DLD1 (cell line): ENCODE measurements around the gene ATP2C1.

Experiments used
- in situ Hi-C: cut with HindIII; loops from 2 replicates; pipeline ENCODE4 v1.10.0; 2017; ENCODE audit warnings: low sequenced_read_pairs

Gene ATP2C1

DNA sequence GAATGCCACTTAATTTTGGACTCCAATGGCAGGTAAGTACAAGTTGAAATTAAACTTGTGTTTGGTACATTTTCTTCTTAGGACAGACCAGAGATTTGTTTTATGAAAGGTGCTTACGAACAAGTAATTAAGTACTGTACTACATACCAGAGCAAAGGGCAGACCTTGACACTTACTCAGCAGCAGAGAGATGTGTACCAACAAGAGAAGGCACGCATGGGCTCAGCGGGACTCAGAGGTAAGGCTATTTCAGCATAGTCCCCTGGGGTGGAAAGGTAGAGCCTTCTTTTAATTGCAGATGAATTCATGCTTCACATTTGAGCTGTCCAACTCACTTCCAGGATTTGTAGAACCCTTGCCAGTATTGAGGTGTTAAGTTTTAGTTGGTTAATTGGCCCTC lies 81.4 kb downstream of the ATP2C1 start:
- in situ Hi-C loops, result no loop called here

GRCh38 chr3:130976706-130977105 lies 82.8 kb downstream of the ATP2C1 start:
- in situ Hi-C loops, result no loop called here

- in situ Hi-C loops, result no loop called here
These were observed 85.2 kb downstream of the ATP2C1 start for GRCh38 chr3:130979117-130979516.

GRCh38 chr3:130981469-130981868 lies 87.6 kb downstream of the ATP2C1 start:
- in situ Hi-C loops, result no loop called here

DNA sequence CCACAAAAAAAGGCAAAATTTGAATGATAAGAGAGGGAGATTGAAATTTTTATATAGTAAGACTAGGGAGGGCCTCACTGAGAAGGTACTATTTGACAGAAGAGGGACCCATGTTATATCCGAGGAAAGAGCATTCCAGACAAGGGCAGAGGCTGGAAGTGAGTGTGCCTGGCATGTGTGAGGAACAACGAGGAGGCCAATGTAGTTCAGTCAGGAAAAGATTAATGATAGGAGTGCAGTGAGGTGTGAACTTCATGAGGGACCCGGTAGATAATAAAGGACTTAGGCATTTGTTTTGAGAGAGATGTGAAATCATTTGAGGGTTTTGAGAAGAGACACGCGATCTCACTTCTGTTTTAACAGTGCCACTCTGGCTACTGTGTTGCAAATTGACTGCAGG lies 96.4 kb downstream of the ATP2C1 start:
- in situ Hi-C loops, result no loop called here

DNA sequence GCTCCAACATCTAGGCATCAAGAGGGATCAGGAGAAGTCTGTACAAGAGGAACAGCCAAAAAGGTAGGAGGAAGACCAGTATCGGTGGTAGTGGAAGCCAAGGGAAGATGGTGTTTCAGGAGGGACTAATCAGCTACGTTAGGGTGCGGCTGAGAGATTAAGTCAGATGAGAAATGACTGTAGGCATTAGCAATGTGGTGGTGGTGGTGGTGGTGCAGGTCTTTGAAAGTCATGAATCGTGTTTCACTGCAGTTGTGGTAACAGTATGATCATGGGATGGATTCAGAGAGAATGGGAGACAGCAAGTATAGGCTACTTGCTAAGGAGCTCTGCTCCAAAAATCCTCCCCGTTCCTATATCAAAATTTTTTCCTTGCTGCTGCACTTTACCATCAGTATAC lies 97.2 kb downstream of the ATP2C1 start:
- in situ Hi-C loops, result no loop called here

DNA sequence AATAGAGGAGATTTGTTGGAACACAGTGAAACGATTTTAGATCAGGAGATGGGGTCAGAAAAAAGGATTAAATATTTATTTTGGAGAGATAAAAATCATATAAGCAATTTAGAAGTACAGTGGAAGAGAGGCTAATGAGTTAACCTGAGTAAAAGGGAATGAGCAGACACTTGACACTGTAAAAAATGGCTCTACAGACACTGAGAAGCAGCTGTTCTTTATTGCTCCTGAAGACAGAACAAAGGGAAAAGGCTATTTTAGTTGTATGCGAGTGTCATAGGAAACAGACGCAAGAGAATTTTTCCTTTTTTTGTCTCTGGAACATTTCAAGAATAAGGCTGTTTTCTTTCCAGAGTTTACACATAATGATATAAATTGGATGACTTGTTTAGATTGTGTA lies 98.5 kb downstream of the ATP2C1 start:
- in situ Hi-C loops, result no loop called here

- in situ Hi-C loops, result no loop called here
These were observed 103.4 kb downstream of the ATP2C1 start for GRCh38 chr3:130997289-130997688.

DNA sequence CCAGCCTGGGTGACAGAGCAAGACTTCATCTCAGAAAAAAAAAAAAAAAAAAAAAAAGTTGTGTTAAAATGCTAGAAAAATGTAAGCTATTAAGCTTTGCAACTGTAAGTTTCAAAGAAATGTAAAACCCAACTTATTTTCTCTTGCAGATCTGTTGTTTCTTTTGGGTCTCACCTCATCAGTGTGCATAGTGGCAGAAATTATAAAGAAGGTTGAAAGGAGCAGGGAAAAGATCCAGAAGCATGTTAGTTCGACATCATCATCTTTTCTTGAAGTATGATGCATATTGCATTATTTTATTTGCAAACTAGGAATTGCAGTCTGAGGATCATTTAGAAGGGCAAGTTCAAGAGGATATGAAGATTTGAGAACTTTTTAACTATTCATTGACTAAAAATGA lies 107.2 kb downstream of the ATP2C1 start:
- in situ Hi-C loops, result no loop called here

DNA sequence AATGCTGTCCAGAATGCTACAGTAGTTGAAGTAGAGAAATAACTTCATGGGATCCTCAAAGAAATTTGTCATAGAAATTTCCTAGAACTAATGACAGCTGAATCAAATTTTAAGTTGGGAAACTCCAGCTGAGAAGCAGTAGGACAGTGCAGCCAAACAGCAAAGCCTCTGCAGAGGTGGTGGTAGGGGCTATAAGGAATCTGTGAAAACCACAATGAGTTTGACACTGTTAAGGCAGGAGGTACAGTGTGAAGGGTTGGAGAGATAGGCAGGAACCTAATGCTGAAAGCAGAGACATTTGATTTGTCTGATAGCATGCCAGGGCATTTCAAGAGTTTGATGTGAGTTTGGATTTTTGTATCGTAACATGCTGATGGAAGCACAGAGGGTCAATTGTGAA lies 110.7 kb downstream of the ATP2C1 start:
- in situ Hi-C loops, result no loop called here

- in situ Hi-C loops, result no loop called here
These were observed 113.4 kb downstream of the ATP2C1 start for GRCh38 chr3:131007256-131007655.

GRCh38 chr3:131007782-131008181 lies 113.9 kb downstream of the ATP2C1 start:
- in situ Hi-C loops, result no loop called here

GRCh38 chr3:131008326-131008725 lies 114.4 kb downstream of the ATP2C1 start:
- in situ Hi-C loops, result no loop called here

DNA sequence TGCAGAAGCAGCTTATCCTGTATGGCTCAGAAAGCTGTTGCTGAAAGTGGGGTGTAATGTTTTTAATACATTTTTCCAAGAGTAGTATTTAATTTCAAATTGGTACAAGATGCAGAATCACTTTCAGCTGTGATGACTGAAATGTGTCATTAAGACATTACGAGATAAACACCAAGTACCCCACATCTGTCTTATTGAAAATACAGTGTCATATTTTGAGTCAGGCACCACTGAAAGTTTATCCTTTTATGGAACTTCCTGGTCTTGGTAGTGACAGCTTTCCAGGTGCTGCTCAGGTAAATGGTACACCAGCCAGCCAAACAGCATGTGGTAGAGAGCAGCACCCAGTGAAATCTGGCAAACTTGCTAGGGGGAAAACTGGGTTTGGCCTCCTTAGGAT lies 115.8 kb downstream of the ATP2C1 start:
- in situ Hi-C loops, result no loop called here

GRCh38 chr3:131018970-131019369 lies 125.1 kb downstream of the ATP2C1 start:
- in situ Hi-C loops, result no loop called here

DNA sequence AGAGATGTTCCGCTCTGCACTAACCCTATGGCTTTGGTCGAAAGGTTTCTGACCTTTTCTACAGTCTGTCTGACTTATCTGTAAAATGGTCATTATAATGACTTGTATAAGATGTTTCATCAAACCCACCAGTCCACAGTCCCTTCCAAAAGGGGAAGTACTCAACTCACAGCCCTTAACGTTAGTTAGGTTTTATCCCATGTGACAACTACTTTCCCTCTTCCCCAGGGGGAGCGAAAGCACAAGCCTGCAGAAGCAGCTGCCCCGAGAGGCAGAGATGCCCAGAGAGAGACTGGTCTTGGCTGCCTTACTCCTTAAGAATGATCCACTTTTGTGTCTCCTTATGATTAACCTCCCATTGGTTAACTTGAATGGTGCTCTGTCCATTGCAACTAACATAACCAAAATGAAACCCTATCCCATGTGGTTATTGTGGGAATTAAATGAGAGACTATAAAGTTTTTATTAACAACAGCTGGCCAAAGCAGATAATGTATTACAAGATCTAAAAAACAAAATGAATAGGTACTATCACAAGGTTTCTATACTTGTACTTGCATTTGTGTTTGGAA lies 126.3 kb downstream of the ATP2C1 start:
- in situ Hi-C loops, result no loop called here

DNA sequence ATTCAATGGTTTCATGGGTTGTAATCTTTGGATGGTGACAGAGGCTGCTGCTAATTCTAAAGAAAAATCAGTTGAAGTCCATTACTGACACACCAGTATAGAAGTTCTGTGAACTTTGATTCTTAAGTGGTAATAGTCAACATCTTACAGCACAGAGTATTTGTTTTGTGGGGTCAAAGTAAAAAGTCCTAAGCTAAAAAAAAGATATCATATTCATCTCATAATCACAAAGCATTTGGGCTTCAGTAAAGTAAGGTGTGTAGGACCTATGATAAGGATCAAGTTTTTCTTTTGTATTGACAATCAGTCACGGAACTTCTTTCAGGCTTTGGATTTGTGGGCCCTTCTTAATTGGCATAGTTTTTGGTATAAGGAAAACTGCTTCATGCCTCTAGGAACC lies 131.7 kb downstream of the ATP2C1 start:
- in situ Hi-C loops, result no loop called here

DNA sequence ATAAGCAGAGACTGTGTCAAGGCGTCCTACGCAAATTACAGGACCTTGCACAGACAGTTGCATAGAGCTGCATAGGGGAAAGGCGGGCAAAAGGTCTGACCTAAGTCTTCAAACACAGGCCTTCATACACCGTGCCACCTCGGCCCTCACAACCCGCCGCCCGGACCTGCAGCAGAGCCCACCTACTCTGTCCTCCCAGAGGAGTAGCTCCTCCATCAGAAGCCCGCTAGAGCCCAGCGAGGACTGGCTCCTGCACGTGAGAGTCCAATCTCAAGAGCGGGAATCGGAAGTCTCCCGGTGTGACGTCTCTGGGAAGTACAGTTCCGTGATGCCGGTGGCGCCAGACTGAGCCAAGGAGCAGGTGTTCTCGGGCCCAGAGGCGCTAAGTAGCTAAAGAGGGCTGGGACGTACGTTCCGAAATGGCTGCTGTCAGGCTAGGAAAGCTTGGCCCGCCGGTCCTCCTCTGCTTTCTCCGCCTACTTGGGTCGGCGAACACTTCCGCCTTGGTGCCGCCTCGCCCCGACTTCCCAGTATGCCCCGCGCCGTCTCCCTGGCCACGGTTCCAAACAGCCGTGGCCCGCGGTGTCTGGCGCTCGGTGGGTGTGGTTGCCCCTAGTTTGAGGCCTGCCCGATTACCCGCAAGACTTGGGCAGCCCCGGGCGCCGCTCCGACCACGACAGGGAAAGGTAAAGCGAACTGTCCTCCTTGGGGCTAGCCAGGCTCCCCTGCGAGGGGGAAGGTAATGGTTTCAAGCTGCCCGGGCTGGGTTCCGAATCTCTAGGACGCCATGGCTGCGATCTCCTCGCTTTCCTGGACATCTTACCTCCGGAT lies 132.7 kb downstream of the ATP2C1 start, which contains the start of the genes ASTE1 and NEK11:
Gene ASTE1 (minus strand): TSS at position 505 of the 831 bp plus-strand sequence. CDS start 1,519 bp downstream, outside the sequence.
Gene NEK11 (plus strand): TSS at position 557 of the 831 bp plus-strand sequence. CDS start 2,832 bp downstream, outside the sequence.
- in situ Hi-C loops, result no loop called here

GRCh38 chr3:131028844-131029243 lies 135.0 kb downstream of the ATP2C1 start:
- in situ Hi-C loops, result no loop called here

DNA sequence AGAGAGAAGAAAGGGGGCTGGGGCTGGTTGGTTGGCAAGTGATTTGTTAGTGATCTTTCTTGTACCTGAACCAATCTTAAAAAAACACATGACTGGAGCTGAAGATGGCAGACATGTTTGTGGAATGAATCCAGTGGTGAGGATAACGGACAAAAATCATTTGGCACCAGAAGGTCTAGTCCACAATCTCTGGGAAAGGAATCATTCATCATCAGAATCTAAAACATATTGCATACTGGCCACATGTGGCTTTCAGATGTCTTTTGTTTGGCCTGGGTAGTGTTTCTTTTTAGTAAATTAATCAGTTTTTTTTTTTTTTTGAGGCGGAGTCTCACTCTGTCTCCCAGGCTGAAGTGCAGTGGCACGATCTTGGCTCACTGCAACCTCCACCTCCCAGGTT lies 137.8 kb downstream of the ATP2C1 start:
- in situ Hi-C loops, result no loop called here

DNA sequence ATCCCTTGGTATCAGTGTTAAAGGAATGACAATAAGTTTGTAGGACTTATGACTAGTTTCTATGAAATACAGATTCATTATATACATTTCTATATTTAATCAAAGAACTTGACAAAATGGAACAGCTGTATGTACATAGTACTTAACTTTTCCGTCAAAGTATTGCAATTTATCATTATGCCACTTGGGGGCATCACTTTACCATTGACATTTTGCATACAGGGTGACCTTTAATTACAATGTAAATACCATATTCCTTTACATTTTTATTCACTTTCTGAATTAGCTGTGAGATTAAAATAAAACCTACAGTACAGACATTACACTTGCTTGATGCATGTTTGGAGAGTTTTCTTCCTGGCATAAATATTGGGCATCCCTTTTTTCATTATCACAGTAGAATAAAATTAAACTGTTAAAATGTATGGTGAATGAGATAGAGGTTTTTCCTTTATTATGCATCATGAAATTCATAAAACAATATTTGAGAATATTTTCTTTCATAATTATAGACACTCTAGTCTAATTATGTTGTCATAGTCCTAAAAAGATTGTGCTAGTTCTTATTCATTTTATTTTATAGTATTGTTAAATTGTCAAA lies 139.7 kb downstream of the ATP2C1 start:
- in situ Hi-C loops, result no loop called here
